RWPE1 (cell line): ENCODE data around the gene WWP2.

Source experiments
- CTCF ChIA-PET: fragments of 350-600 bp; sonication (Branson Sonifier 250); formaldehyde crosslinking; extraction: SDS; loops from one replicate; lab custom pipeline; 2021; lab: Yijun Ruan, JAX
- POLR2A ChIA-PET: fragments of 400-600 bp; formaldehyde crosslinking; extraction: SDS; loops from one replicate; lab custom pipeline; 2020; ENCODE audit warnings: antibody characterized with exemption; ENCODE audit not compliant: low non-redundant PET; lab: Yijun Ruan, JAX
- DNase-seq: peaks from one replicate; pipeline ENCODE4 v3.0.0; 2012; ENCODE audit warnings: low spot score
- H3K27ac ChIP-seq: fragments of 450-650 bp; 2 replicates; pipeline ENCODE4 v1.5.1; 2017
- CTCF ChIP-seq: fragments of 450-650 bp; conservative IDR thresholded peaks from 2 replicates; pipeline ENCODE4 v1.5.1; 2017; ENCODE audit warnings: low read depth, mild to moderate bottlenecking

WWP2 gene

GRCh38 chr16:69924041-69924775 is 162.1 kb downstream of the WWP2 start:
- no peak overlapping the region for H3K27ac ChIP-seq
- ChIA-PET POLR2A (no interaction called here), CTCF (no interaction called here)
- no peak for DNase-seq
- no peak for TF ChIP-seq CTCF

- no peak for DNase-seq
- no peak overlapping the region for H3K27ac ChIP-seq
- no peak for TF ChIP-seq CTCF
- ChIA-PET CTCF (no interaction called here), POLR2A (no interaction called here)
Observed at GRCh38 chr16:69924777-69925191, 162.7 kb downstream of the WWP2 start.

GRCh38 chr16:69925311-69925710 is 163.2 kb downstream of the WWP2 start:
- H3K27ac ChIP-seq: no peak overlapping the region
- POLR2A ChIA-PET: no interaction called here
- no peak for TF ChIP-seq CTCF
- DNase-seq: no peak
- CTCF ChIA-PET: interaction anchor here (0.6 kb wide), 2 partner anchors 15 to 171 kb away, joined by 3 to 4 read pairs; partner anchors contain the start of gene NOB1

GRCh38 chr16:69926241-69926640 is 164.1 kb downstream of the WWP2 start:
- TF ChIP-seq CTCF: no peak
- ChIA-PET POLR2A (no interaction called here), CTCF (no interaction called here)
- no peak for DNase-seq
- H3K27ac ChIP-seq: no peak overlapping the region

GRCh38 chr16:69927056-69927757 is 165.1 kb downstream of the WWP2 start:
- POLR2A ChIA-PET: no interaction called here
- no peak overlapping the region; the same call in 1 of the 2 replicates for H3K27ac ChIP-seq
- CTCF ChIA-PET: interaction anchor here (0.6 kb wide), 1 partner anchor 621 kb away, joined by 4 read pairs; no protein-coding TSS in a partner anchor
- DNase-seq: no peak
- TF ChIP-seq CTCF: no peak

- no peak for DNase-seq
- H3K27ac ChIP-seq: no peak overlapping the region
- TF ChIP-seq CTCF: no peak
- ChIA-PET POLR2A (no interaction called here), CTCF (interaction anchor here (1.5 to 1.8 kb wide), 2 partner anchors 8 to 133 kb away, joined by 5 to 7 read pairs; no protein-coding TSS in a partner anchor)
Observed at GRCh38 chr16:69928856-69929400, 166.8 kb downstream of the WWP2 start.
